Measurements from ENCODE around the gene SORBS2.

SORBS2 gene

DNA sequence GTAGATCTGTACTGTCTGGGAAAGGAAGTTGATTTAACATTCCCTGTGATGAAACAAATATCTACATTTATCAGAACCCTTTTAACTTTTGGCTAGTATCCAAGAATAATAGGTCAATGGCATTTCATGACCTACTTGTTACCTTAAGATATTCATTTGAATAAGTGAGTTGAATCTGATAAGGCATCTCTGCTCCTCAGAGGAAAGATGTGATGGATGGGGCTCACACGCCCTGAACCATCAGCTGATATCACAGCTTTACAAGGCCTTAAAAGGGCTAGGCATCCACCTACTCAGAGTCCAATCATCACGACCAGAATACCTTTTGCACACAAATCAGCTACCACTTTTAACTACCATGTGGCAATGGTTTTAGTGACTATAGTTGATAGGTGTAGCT, 186.5 kb downstream of the SORBS2 start:
- DNase-seq, result no peak

DNA sequence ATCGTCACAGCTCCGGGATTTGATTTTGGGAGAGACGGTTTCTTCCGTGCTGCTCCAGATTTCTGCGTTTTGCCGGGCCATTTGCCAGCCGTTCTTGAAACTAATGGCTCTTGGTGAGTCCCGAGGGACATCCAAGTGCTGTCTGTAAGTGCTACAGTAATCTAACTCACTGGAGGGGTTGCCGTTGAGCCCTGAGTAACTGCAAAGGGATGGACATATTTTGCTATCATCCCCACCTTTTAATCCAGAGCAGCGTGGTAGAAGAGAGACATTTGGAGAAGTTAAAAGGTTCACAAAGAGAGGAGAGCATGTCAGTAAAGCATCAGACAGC, 187.8 kb downstream of the SORBS2 start:
- no peak for DNase-seq

DNA sequence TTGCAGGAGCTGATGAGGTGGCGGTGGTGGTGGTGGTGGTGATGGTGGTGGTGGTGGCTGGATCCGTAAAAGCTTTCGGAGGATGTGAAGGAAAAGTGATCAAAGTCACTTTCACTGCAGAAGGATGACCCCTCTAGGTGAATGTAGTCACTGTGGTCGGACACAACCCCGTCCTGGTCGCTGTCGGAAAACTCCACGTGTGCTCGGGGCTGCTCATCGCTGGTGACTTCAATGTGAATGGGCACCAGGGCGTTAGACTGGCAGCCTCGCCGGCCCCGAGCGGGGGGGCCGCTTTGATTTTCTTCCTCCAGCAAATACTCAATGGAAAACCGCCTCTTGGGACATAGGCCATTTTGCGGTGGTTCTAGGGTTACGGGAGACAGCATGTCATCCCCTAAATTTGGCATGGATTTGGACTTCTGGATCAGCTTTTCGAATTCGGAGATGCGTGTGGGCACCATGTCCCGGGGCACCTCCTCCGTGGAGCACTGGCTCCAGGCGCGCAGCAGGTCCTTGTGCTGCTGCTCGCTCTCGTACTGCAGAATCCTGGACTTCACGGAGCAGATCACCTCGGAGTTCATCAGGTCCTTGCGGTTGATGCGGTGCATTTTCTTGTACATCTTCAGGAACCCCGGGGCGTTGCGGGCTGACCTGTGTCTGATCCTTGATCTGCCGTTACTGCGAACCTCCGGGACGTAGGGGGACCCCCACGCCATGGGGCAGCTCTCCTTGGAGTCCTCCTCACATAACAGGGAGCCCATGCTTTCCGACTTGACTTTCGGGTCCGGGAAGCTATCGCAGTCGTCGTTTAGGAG, 188.3 kb downstream of the SORBS2 start:
- DNase-seq, result no peak

DNA sequence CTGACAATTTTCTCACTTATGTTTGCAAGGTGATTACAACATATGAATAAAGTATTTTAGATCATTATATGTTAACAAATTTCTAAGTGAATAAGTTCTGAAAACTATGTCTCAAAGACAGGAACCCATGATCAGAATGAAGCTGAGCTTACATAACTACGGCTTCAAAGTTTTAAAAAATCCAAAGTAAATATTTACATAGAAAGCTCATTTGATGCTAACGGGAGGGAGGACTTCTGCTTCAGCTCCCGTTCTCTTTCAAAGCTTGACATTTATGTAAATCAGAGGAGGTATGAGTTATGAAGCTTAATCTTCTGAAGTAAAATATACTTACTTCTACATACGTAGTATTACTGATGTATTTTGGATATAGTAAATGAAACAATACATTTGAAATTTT, 203.8 kb downstream of the SORBS2 start:
- no peak for DNase-seq

DNA sequence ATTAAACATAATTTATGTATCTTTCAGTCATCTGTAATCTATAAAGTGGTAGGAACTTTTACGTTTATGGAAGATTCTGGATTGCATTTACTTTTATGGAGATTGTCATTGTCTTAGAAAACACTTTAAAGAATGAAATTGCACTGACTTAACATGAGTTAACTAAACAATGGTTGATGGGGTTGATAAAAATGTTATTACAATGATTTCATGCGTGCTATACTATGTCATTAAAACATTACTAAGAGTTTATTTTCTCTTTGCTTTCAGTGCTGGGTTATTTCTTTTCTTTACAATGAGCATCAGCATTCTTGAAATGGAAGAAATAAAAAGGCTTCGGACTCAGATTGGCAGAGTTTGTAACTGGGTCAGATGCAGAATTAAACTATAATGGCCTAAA, 209.6 kb downstream of the SORBS2 start:
- DNase-seq, result no peak

DNA sequence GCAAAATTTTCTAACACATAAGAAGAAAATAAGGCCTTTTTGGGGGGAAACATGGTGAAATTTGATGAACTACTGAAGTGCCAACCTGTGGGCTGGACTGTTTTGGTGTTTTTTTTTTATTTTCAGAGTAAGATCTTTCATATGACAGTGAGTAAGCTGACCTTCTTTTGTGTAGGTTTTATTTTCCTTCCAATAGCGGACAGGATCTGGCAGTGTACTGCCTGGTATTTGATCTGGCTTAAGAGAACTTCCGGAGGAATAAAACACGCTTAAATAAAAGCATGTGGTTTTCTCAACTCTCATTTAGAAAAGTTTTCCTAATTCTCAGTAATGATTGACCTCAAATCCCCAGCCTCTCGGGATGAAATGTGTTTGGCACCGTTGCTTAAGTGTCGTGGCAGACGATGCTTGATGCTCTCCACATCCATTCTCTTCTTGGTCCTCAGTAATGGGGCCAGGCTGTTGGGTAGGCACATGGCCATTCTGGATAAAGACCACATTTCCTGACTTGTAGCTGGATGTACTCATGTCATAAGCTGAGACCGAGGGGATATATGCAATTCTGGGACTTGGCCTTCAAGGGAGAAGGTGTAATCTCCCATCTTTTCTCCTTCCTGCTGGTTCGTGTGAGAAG, 211.1 kb downstream of the SORBS2 start:
- DNase-seq, result no peak

DNA sequence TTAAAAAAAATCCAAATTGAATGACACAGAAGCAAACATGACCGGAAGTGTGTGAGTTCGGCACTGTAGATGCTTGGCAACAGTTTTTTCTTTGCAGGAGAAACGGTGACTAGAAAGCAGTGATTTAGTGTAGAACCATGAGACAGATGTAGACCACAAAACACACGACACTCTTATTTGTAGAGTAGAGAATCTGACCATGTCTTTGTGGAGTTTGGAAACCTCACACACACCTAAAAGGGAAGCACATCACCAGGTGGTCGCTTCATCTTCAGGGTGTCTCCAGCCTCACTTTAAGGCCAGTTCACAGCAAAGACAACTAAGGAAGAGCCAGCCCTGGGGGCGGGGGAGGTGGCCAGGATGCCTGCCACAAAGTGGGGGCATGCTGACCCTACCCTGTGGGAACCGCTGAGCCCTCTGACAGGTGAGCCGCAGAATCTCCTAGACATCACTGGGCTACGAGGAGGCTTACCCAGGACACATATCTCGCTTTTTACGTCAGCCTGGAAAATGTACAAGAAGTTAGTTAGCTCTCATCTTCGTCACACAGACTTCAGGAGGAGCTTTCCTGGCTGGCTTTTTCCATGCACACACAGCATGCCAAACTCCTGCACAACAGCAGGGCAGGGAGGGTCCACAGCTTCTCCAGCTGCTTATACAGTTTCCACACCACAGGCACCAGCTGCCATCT, 212.3 kb downstream of the SORBS2 start:
- DNase-seq, result no peak

DNA sequence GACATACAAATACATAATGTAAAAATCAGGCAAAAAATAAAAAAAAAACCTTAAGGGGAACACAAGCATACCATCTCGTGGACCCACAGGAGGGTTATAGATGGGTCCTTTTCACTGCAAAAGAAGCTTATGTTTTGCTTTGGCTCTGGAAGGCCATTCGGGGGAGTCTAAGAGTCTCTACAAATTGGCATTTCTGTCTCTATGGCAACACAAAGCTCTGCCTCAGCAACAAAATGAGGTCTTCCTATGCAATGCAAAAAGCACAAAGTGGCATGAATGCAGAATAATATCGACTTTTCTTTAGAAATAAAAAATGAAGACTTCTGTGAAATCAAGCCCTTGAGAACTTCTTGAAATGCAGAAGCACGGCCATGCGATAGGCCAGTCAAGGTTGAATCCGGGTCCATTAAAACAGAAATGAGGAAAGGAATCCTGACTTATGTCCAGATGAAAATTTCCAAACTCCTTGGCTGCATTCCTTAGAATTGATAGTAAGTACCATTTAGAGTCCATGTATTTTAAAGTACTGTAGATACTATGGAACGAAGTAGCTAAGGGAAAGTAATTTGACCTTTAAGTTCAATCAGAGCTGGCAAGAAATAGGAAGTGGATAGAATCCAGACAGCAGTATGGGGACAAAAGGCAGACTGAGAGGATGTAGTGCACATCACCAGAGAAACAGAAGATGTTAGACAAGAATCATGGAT, 213.0 kb downstream of the SORBS2 start:
- DNase-seq, result no peak

DNA sequence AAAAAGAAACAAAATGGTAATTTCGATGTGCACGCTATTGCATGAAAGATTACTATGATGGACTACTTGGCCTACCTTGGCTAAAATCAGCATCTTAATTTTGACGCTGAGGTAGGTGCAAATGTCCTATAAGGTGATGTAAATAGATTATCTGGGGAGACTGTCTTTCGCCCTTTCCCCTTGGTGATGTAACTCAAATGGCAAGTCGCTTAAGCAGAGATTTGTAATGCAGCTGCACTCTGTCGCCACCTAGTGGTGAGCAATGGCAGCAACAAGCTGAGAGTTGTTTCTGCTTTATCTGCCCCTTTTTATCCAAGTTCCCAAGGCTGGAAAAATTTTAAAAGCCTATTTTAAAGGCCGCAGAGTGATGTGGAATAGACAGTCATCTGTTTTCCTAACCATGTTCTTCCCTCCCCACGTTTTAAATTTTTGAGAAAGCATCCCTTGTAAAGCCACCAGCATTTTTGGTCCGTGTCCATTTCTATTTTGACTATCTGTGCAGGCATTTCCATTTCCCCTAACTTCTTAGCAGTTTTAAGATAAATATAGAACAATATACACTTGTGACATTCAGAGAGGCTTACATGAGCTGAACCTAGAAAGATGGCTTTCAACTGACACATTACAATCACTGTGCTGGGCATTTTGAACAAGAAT, 214.3 kb downstream of the SORBS2 start:
- peak; percentile 36 for DNase-seq

DNA sequence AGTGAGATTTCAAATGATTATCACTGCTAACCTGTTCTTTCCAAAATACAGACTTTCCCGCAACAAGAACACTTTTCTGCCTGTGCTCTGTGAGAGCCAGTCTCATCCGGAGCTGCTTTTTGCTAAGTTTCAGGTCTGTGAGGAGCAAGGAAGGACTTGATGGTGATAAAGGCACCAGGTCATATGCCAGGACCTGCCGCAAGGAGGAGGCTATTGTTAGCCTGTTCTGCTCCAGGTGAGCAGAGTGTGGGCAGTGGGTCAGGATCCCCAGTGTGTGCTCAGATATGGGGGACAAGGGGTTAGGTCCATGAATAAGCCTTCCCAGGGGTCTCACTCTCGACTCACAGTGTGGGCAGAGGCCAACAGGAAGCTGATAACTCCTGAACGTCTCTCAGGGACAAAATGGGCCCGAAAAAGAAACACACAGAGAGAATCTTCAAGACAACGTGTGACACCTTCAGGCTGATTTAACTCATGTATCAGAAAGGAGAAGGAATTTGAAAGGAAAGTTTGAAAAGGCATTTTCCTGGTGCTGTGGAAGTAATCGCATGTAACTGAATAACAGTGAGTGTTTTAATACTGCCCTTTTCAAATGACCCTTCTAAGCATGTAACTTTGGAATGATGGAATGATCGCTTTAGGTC, 219.0 kb downstream of the SORBS2 start:
- no peak for DNase-seq

DNA sequence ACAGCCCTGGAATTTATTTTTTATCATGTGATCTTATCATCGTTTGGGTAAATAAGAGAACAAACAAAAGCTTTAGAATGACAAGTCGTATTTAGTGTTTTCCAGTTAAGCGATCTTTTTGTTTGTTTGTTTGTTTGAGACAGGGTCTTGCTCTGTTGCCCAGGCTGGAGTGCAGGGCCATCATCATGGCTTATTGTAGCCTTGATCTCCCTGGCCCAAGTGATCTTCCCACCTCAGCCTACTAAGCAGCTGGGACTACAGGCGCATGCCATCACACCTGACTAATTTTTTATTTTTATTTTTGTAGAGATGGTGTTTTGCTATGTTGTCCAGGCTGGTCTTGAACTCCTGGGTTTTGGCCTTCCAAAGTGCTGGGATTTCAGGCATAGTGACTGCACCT, 219.6 kb downstream of the SORBS2 start:
- no peak for DNase-seq

DNA sequence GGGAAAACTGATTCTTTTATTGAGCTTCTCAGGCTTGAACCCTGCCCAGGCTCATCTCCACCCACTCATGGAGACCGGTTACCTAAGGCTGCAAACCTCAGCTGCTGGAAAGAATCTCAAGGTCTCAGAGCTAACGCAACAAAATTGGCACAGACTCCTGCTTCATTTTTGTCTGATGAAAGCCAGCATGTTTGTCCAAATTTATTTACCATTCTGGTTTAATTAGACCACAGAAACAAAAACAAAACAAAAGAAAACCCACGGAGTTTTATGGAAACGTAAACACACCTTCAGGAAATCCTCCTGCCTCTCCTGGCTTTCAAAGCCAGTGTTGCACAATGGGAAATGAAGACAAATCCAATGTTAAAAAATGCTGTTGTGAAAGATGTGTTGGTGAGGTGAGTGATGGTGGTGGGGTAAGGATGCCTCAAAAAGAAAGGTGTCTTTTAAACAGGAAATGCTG, 220.3 kb downstream of the SORBS2 start:
- DNase-seq, result no peak

DNA sequence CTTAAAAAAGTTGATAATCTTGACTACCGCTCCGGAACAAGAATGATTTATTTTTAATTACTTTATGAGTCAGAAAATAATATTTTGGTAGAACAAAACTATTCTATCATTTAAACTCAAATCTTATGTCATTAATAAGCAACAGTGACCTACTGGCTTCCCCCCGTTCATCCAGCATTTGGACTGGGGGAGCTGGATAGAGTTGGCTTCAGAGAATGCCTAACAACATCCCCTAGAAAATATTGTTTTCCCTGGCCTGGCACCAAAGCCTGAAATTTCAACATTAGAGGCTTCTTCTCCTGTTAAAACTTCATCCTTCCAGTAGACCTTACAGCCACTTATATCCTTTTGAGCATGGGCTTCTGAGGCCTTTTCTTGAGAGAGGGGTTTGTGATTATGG, 221.0 kb downstream of the SORBS2 start:
- DNase-seq, result no peak

DNA sequence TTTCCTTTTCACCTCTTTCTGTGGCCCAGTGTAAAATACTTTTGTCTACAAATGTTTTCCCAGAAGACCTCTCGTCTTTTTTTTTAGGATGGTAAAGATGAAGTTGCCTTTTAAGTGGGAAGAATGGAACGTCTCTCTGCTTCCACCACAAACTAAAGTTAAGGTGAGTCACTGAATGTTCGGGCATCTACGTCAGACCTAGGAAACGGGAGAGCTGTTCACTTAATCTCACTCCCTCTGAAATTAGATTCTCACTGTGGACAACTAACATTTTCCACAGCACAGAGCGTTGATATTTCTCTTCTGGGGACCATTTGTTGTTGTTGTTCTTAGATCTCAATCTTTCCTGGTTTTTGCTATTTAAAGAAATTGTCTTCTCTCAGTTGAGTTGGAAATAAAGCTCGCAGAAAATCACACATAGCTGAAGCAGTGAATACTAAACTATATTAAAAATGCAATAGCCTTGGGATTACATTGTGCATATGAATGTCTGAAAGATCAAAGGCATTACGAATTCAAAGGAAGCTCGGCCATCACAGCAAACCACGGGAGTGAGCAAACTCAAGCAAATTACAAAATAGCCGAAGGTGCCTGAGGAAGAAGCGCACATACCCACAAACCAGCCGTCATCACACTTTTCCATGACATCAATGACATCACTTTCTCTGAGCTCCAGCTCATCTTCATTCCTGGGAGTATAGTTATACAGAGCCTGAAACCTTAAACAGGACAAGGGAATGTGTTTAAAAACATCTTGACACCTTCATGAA, 222.7 kb downstream of the SORBS2 start:
- DNase-seq, result no peak

DNA sequence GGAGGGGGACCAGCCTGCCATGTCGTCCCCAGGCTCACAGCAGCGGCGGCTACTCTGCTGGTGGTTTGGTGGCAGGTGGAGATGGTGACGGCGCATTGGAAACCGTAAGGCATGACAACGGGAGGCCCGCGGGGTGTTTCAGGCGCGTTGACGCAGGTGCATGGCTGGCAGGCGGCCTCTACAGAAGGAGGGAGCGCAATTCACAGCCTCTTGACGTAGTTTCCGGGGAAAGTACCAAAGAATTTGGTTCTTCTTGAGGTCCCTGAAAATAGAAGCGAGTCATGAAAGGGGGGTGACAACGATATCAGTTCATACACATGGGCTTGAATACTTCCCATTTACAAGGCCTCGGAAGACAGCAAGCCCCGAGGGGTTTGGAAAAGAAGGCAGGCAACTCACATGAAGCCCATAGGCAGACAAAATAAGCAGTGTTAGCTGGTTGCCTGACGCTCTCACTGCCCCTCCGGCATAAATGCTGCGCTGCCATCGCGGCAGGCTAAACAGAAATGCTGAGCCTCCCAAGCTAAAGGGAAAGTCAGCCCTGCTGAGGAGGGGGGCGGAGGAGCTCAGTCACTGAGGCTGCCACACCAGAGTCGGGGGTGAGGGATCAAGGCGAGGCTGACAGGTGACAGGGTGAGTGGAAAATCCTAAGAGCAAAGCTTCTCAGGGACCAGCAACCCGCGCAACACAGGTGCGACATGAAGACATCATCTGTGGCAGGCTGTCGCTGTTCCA, 224.4 kb downstream of the SORBS2 start:
- no peak for DNase-seq

DNA sequence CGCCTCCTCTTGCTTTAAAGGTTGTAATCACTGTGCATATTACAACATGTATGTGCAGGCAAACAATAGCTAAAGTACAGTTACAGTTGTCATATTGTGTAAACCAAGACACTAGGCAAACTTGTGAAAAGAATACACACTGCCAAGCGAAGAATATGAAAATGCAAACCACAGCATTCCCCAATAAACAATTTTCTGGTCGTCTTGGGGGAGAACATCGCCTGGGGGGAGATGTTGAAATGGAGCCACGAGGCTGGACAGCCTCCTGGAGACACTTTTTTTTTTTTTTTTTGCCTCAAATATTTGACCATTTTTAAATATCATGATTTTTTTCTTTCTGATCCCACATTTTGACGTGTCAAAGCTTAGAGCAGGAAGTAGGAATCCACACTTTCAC, 225.0 kb downstream of the SORBS2 start:
- DNase-seq, result no peak

DNA sequence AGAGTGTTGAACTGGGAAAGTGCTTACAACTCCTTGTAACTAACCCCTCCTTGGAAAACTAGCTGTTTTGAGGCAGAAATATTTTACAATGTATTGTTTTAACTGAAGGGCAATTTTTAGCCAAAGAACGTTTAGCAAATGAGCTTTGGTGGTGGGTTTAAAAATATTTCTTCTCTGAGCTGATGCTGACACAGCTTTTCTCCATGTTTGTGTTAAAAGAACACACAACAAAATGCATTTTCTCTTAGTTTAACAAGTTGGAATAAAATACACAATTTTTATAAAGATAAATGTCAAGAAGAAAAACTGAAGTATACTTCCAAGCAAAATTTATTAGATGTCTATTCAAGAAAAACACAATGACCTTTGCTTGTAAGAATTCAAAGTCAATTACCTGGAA, 226.8 kb downstream of the SORBS2 start:
- no peak for DNase-seq

DNA sequence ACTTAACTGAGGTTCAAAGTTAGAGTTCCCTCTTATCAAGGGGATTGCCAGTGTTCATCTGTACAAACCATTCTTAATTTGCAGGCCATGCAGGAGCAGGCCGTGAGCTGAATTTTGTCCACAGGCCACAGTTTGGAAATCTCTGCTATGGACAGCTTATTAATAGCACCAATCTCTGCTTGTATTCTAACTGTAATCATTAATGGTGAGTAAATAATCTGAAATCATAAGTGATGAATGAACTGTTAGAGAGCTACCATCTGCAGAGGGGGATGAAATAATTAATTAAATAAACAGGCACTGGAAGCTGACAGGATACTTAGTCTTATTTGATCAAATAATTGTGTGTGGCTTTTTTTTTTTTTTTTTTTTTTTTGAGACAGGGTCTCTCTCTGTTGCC, 228.2 kb downstream of the SORBS2 start:
- no peak for DNase-seq

DNA sequence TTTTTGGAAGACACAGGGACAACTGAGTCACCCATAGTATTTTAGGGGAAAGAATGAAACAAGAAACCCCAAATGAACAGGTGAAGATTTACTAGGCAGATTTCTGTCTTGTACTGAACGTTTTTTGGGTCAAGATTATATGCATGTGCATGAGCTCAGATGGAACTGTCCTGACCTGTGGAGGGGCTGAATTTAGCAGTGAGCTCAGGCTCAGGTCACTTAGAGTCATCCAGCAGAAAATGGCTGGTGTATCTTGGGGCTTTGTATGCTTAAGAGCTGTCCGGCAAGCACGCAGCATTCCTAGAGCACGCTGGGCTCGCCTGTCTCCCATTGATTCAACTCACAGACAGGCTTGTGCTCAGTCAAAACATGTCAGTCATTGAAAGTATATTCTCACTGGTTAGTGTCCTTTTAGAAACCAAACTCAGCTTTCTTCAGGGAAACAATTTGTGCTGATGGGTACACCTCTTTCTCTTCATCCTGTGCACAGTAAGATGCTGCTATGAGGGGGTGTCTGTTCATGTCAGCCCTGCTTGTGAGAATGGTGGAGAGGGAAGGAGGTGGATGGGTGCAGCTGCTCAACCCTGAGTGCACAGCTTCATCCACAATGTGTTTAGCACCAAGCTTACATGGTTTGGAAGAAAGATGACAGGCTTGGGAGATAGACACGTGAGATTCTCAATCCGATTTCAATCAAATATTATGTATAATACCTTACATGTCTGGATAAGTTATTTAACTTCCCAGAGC, 229.2 kb downstream of the SORBS2 start:
- DNase-seq, result no peak

DNA sequence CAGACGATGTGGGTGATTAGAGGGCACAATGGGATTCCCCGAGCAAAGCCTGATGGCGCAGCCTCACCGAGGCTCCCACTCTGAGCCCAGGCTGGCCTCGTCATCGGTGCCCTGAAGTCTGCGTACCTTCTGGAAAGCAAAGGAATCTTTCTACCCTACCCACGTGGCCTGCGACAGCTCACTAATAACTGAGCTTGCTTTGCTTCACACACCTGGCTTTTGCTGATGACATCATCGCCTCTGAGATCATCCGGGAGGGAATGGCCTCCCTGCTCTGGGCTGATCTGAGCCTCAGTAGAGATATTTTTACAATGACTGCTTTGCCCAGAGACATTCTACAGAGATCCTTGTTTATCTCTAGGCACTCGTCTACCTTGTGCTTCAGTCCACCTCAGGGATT, 231.3 kb downstream of the SORBS2 start:
- DNase-seq, result no peak

All from NCI-H1436 (cell line).